Activated naive CD8-positive, alpha-beta T cell (primary cell): ENCODE measurements around the gene MGAT1.
"Not testable (repeated sequence)": the region's sequence is repeated elsewhere in the genome, so short reads cannot be mapped to it uniquely, and the experiment has no call there.

Source experiments
- H3K27ac Mint-ChIP-seq: one replicate; pipeline ENCODE4 v1.8.0; 2021; ENCODE audit warnings: mixed read lengths
- H3K27me3 Mint-ChIP-seq: one replicate; pipeline ENCODE4 v1.8.0; 2021; ENCODE audit warnings: mixed read lengths
- H3K36me3 Mint-ChIP-seq: one replicate; pipeline ENCODE4 v1.8.0; 2021; ENCODE audit warnings: mixed read lengths
- H3K4me1 Mint-ChIP-seq: one replicate; pipeline ENCODE4 v1.8.0; 2021; ENCODE audit warnings: low read depth, mixed read lengths
- H3K4me3 Mint-ChIP-seq: one replicate; pipeline ENCODE4 v1.8.0; 2021; ENCODE audit warnings: mild to moderate bottlenecking, mixed read lengths
- H3K9me3 Mint-ChIP-seq: one replicate; pipeline ENCODE4 v1.8.0; 2021; ENCODE audit warnings: low read depth, mixed read lengths

MGAT1 gene

GRCh38 chr5:180801596-180802324 lies 846 bp downstream of the MGAT1 start:
- H3K4me3 Mint-ChIP-seq: peak overlapping the region; percentile 88
- no peaks in the 10 kb centered on the region for H3K27me3 Mint-ChIP-seq
- no peaks in the 10 kb centered on the region for H3K9me3 Mint-ChIP-seq
- H3K36me3 Mint-ChIP-seq: no peaks in the 10 kb centered on the region
- H3K4me1 Mint-ChIP-seq: peaks cover 80% of the 10 kb centered on the region
- H3K27ac Mint-ChIP-seq: peak overlapping the region; percentile 89

GRCh38 chr5:180799902-180800801 lies 2.5 kb downstream of the MGAT1 start:
- Mint-ChIP-seq H3K36me3 (no peaks in the 10 kb centered on the region), H3K27me3 (no peaks in the 10 kb centered on the region), H3K9me3 (no peaks in the 10 kb centered on the region), H3K4me1 (peaks cover 79% of the 10 kb centered on the region), H3K27ac (peak overlapping the region; percentile 76), H3K4me3 (peak overlapping the region; percentile 88)

GRCh38 chr5:180799194-180799593 lies 3.4 kb downstream of the MGAT1 start:
- H3K36me3 Mint-ChIP-seq: no peaks in the 10 kb centered on the region
- peak overlapping the region; percentile 85 for H3K27ac Mint-ChIP-seq
- peak overlapping the region; percentile 88 for H3K4me3 Mint-ChIP-seq
- no peaks in the 10 kb centered on the region for H3K27me3 Mint-ChIP-seq
- no peaks in the 10 kb centered on the region for H3K9me3 Mint-ChIP-seq
- H3K4me1 Mint-ChIP-seq: peaks cover 78% of the 10 kb centered on the region

GRCh38 chr5:180798193-180798592 lies 4.4 kb downstream of the MGAT1 start:
- Mint-ChIP-seq H3K4me3 (peak overlapping the region; percentile 88), H3K27me3 (no peaks in the 10 kb centered on the region), H3K9me3 (no peaks in the 10 kb centered on the region), H3K27ac (peak overlapping the region; percentile 85), H3K4me1 (peaks cover 81% of the 10 kb centered on the region), H3K36me3 (no peaks in the 10 kb centered on the region)

- Mint-ChIP-seq H3K27ac (peak overlapping the region; percentile 88), H3K36me3 (no peaks in the 10 kb centered on the region), H3K4me1 (peaks cover 84% of the 10 kb centered on the region), H3K9me3 (no peaks in the 10 kb centered on the region), H3K4me3 (peak overlapping the region; percentile 88), H3K27me3 (no peaks in the 10 kb centered on the region)
Observed at GRCh38 chr5:180797256-180798192, 5.1 kb downstream of the MGAT1 start.

- Mint-ChIP-seq H3K4me3 (peak overlapping the region; percentile 33), H3K27ac (peak overlapping the region; percentile 88), H3K27me3 (no peaks in the 10 kb centered on the region), H3K4me1 (peaks cover 76% of the 10 kb centered on the region), H3K36me3 (no peaks in the 10 kb centered on the region), H3K9me3 (no peaks in the 10 kb centered on the region)
Observed at GRCh38 chr5:180795771-180796313, 6.8 kb downstream of the MGAT1 start.

- no peaks in the 10 kb centered on the region for H3K9me3 Mint-ChIP-seq
- no peak overlapping the region for H3K4me3 Mint-ChIP-seq
- H3K4me1 Mint-ChIP-seq: peaks cover 52% of the 10 kb centered on the region
- H3K27ac Mint-ChIP-seq: peak overlapping the region; percentile 54
- no peaks in the 10 kb centered on the region for H3K36me3 Mint-ChIP-seq
- H3K27me3 Mint-ChIP-seq: no peaks in the 10 kb centered on the region
Observed at GRCh38 chr5:180792965-180793287, 9.7 kb downstream of the MGAT1 start.

GRCh38 chr5:180792287-180792964 lies 10.2 kb downstream of the MGAT1 start:
- Mint-ChIP-seq H3K27ac (peak overlapping the region; percentile 54), H3K9me3 (no peaks in the 10 kb centered on the region), H3K27me3 (no peaks in the 10 kb centered on the region), H3K4me1 (peaks cover 50% of the 10 kb centered on the region), H3K36me3 (no peaks in the 10 kb centered on the region), H3K4me3 (no peak overlapping the region)

- H3K9me3 Mint-ChIP-seq: no peaks in the 10 kb centered on the region
- no peak overlapping the region for H3K27ac Mint-ChIP-seq
- H3K4me3 Mint-ChIP-seq: no peak overlapping the region
- peaks cover 51% of the 10 kb centered on the region for H3K4me1 Mint-ChIP-seq
- H3K36me3 Mint-ChIP-seq: no peaks in the 10 kb centered on the region
- H3K27me3 Mint-ChIP-seq: no peaks in the 10 kb centered on the region
Observed at GRCh38 chr5:180791611-180792213, 10.9 kb downstream of the MGAT1 start.

- Mint-ChIP-seq H3K4me1 (peaks cover 51% of the 10 kb centered on the region), H3K9me3 (no peaks in the 10 kb centered on the region)
Observed at GRCh38 chr5:180790524-180790923, 12.1 kb downstream of the MGAT1 start.

GRCh38 chr5:180790020-180790419 lies 12.6 kb downstream of the MGAT1 start:
- Mint-ChIP-seq H3K27ac (peak overlapping the region; percentile 75), H3K36me3 (no peaks in the 10 kb centered on the region), H3K4me1 (peaks cover 49% of the 10 kb centered on the region), H3K27me3 (no peaks in the 10 kb centered on the region), H3K9me3 (no peaks in the 10 kb centered on the region), H3K4me3 (no peak overlapping the region)

More at GRCh38 chr5:180790524-180790923, 12.1 kb downstream of the MGAT1 start:
- H3K27ac Mint-ChIP-seq: peak overlapping the region; percentile 75
- no peaks in the 10 kb centered on the region for H3K36me3 Mint-ChIP-seq
- H3K4me3 Mint-ChIP-seq: no peak overlapping the region
- no peaks in the 10 kb centered on the region for H3K27me3 Mint-ChIP-seq

- H3K4me3 Mint-ChIP-seq, H3K36me3 Mint-ChIP-seq, H3K9me3 Mint-ChIP-seq, H3K27ac Mint-ChIP-seq, H3K27me3 Mint-ChIP-seq: not testable (repeated sequence)
- H3K4me1 Mint-ChIP-seq: peaks cover 45% of the 10 kb centered on the region
Observed at GRCh38 chr5:180788651-180789410, 13.8 kb downstream of the MGAT1 start.

GRCh38 chr5:180787711-180788431 lies 14.7 kb downstream of the MGAT1 start:
- Mint-ChIP-seq H3K9me3 (no peaks in the 10 kb centered on the region), H3K4me1 (peaks cover 37% of the 10 kb centered on the region), H3K36me3 (no peaks in the 10 kb centered on the region), H3K4me3 (no peak overlapping the region), H3K27ac (peak overlapping the region; percentile 75), H3K27me3 (no peaks in the 10 kb centered on the region)
